Stimulated activated effector memory CD8-positive, alpha-beta T cell treated with anti-CD3 and anti-CD28 coated beads, Interleukin-12 subunit alpha, Interleukin-12 subunit beta, amount 100 ng/mL, for 72 hours (primary cell): ENCODE results near the gene FAM228A.

Source experiments
- ATAC-seq: fragments of 150-1000 bp; cut with Tn5 transposase; 2 replicates; pipeline ENCODE4 v1.10.0; 2021
- DNase-seq, 2 donors: peaks; one replicate each; pipeline ENCODE4 v3.0.0; 2021 to 2022; ENCODE audit warnings: low spot score in 2 of 2
- H3K27ac Mint-ChIP-seq: one replicate; pipeline ENCODE4 v1.8.0; 2022; ENCODE audit warnings: mild to moderate bottlenecking, mixed read lengths
- H3K36me3 Mint-ChIP-seq: one replicate; pipeline ENCODE4 v1.8.0; 2022; ENCODE audit warnings: mild to moderate bottlenecking, mixed read lengths
- H3K4me1 Mint-ChIP-seq: one replicate; pipeline ENCODE4 v1.8.0; 2022; ENCODE audit warnings: mixed read lengths
- H3K4me3 Mint-ChIP-seq: one replicate; pipeline ENCODE4 v1.8.0; 2022; ENCODE audit warnings: mild to moderate bottlenecking, mixed read lengths
- H3K9me3 Mint-ChIP-seq: one replicate; pipeline ENCODE4 v1.8.0; 2022; ENCODE audit warnings: mixed read lengths

FAM228A gene

DNA sequence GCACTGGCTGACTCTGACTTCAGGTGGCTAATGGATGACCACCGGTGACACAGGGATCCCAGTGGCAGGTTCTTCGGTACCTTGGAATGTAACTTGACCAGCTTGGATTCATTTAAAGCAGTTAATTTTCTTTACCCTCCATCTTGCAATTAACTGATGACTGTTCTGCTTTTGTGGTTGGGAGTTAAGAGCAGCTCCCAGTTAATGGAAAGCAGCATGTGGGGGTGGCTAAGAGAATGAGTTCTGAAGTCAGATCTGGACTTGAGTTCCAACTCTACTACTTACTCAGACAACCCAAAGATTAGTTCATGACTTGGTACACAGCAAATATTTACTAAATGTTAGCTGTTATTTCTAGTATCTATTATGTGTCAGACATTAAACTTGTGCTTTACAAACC is 58.5 kb downstream of the FAM228A start:
- DNase-seq (no peak), ATAC-seq (no peak)
- H3K9me3 Mint-ChIP-seq: no peaks in the 10 kb centered on the region
- no peaks in the 10 kb centered on the region for H3K4me1 Mint-ChIP-seq
- H3K27ac Mint-ChIP-seq: no peak overlapping the region
- H3K36me3 Mint-ChIP-seq: peaks cover 12% of the 10 kb centered on the region
- H3K4me3 Mint-ChIP-seq: no peak overlapping the region

DNA sequence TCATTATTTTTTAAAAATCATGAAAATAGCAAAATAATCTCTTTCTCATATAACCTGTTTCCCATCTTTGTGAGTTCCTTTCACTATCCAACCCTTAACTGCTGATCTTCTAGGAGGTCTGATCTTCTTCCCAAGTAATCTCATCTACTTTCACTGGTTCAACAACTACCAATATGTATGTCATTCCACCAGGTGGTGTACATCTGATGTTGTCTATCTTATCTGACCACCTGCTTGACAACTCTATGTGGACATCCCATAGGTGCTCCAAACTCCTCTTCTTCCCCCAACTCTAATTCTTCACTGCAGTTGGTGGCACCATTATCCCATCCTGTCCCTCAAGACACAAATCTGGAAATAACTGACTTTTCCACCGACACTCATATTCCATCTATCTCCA is 62.5 kb downstream of the FAM228A start:
- ATAC-seq: no peak

DNA sequence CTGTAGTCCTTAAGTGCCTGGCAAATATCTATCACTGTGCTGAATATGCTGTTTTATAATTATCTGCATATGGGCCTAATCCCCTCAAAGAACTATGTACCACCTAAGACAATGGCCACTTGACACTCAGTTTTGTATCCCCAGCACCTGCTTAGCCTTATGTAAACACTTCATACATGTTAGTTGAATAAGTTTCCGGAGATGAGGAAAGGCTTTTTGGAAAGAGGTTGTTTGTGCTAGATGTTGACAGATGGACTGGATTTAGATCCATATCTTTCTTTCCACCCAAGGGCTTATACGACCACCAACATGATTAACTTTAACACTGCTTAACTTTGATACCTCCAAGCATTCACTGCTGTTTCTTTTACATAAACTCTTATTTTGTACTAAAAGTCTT is 63.3 kb downstream of the FAM228A start:
- Mint-ChIP-seq H3K36me3 (peaks cover 35% of the 10 kb centered on the region), H3K4me3 (no peak overlapping the region), H3K9me3 (no peaks in the 10 kb centered on the region), H3K27ac (no peak overlapping the region), H3K4me1 (no peaks in the 10 kb centered on the region)
- no peak for ATAC-seq
- no peak for DNase-seq

More for the DNA sequence above, 62.5 kb downstream of the FAM228A start:
- Mint-ChIP-seq H3K4me3 (no peak overlapping the region), H3K36me3 (peaks cover 27% of the 10 kb centered on the region), H3K27ac (no peak overlapping the region), H3K4me1 (no peaks in the 10 kb centered on the region), H3K9me3 (no peaks in the 10 kb centered on the region)
- no peak for DNase-seq

DNA sequence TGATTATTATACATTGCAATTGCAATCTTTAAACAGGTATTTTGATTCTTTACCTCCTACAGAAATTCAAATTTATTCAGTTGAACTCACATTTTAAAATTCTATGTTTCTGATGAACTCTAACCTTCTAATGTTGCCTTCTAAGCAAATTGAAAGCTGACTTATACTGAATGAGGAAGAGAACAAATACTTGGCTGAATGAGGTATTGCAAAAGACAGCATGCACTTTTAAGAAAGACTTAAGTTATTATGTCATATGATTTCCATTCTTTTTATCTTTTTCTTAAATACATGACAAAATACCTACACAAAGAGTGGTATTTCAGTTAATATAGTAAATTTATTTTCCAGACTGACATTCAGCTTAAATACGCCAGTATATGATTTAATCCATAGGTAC is 64.7 kb downstream of the FAM228A start:
- Mint-ChIP-seq H3K36me3 (peaks cover 43% of the 10 kb centered on the region), H3K9me3 (no peaks in the 10 kb centered on the region), H3K4me3 (no peak overlapping the region), H3K4me1 (no peaks in the 10 kb centered on the region), H3K27ac (no peak overlapping the region)
- DNase-seq (no peak), ATAC-seq (no peak)
